Measurements from ENCODE around the gene MCRIP2.

Gene MCRIP2

GRCh38 chr16:633336-634050, 8.1 kb upstream of the MCRIP2 start:
- H3K27me3 Mint-ChIP-seq (ENCODE audit: low read depth) = peaks cover 5% of the 10 kb centered on the region

DNA sequence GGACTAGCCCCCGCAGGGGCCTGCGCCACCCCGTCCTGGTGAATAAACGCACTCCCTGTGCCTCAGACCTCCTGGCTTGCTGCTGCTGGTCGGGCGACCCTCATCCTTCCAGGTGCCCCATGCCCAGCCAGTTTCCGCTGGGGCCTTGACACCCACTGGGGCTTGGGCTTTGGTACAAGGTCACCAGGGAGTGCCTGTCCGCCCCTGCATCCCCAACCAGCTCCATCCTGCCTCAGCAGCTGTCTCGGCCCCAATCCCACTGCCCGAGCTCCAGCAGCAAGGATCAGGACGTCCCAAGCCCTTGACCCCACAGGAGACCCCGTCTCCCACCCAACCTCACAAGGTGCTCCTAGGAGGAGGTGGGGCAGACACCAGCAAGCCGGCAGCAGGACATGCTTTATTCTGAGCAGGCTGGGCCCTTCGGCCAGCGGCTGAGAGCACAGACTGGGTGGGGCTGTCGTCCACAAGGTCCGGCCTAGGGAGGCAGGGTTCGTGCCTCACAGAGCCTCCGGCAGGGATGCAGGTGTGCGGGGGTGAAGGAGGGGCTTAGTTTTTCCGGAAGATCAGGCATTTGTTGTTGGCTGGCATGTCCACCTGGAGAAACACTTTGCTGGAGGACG, 7.5 kb upstream of the MCRIP2 start:
- H3K27ac Mint-ChIP-seq = no peak overlapping the region
- H3K27me3 Mint-ChIP-seq (ENCODE audit: low read depth) = peaks cover 5% of the 10 kb centered on the region
- H3K36me3 Mint-ChIP-seq (ENCODE audit: low read depth) = peaks cover 3% of the 10 kb centered on the region
- H3K4me3 Mint-ChIP-seq = peak overlapping the region; percentile 65 to 76 (median 72)
- peaks cover 10% of the 10 kb centered on the region for H3K4me1 Mint-ChIP-seq
- H3K9me3 Mint-ChIP-seq = no peaks in the 10 kb centered on the region
- TF ChIP-seq, protein P1, sequence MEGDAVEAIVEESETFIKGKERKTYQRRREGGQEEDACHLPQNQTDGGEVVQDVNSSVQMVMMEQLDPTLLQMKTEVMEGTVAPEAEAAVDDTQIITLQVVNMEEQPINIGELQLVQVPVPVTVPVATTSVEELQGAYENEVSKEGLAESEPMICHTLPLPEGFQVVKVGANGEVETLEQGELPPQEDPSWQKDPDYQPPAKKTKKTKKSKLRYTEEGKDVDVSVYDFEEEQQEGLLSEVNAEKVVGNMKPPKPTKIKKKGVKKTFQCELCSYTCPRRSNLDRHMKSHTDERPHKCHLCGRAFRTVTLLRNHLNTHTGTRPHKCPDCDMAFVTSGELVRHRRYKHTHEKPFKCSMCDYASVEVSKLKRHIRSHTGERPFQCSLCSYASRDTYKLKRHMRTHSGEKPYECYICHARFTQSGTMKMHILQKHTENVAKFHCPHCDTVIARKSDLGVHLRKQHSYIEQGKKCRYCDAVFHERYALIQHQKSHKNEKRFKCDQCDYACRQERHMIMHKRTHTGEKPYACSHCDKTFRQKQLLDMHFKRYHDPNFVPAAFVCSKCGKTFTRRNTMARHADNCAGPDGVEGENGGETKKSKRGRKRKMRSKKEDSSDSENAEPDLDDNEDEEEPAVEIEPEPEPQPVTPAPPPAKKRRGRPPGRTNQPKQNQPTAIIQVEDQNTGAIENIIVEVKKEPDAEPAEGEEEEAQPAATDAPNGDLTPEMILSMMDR (IDR thresholded peaks at IDR 0.05; ENCODE audit: unreplicated experiment in 3 of 3) = no peak

More at GRCh38 chr16:633336-634050, 8.1 kb upstream of the MCRIP2 start:
- H3K27ac Mint-ChIP-seq = no peak overlapping the region
- TF ChIP-seq, protein P1 (IDR thresholded peaks at IDR 0.05; ENCODE audit: unreplicated experiment in 3 of 3) = no peak
- H3K9me3 Mint-ChIP-seq = no peaks in the 10 kb centered on the region
- no peak overlapping the region for H3K4me3 Mint-ChIP-seq
- peaks cover 7% of the 10 kb centered on the region for H3K36me3 Mint-ChIP-seq (ENCODE audit: low read depth)
- peaks cover 14% of the 10 kb centered on the region for H3K4me1 Mint-ChIP-seq

- Mint-ChIP-seq H3K4me3 (peak overlapping the region; percentile 74 to 79 (median 76)), H3K4me1 (peaks cover 7% of the 10 kb centered on the region), H3K36me3 (ENCODE audit: low read depth) (no peaks in the 10 kb centered on the region), H3K27ac (no peak overlapping the region), H3K27me3 (ENCODE audit: low read depth) (peaks cover 5% of the 10 kb centered on the region), H3K9me3 (no peaks in the 10 kb centered on the region)
- TF ChIP-seq, protein P1 (IDR thresholded peaks at IDR 0.05; ENCODE audit: unreplicated experiment in 3 of 3) = no peak
Measured at GRCh38 chr16:634996-635395, 6.6 kb upstream of the MCRIP2 start.

DNA sequence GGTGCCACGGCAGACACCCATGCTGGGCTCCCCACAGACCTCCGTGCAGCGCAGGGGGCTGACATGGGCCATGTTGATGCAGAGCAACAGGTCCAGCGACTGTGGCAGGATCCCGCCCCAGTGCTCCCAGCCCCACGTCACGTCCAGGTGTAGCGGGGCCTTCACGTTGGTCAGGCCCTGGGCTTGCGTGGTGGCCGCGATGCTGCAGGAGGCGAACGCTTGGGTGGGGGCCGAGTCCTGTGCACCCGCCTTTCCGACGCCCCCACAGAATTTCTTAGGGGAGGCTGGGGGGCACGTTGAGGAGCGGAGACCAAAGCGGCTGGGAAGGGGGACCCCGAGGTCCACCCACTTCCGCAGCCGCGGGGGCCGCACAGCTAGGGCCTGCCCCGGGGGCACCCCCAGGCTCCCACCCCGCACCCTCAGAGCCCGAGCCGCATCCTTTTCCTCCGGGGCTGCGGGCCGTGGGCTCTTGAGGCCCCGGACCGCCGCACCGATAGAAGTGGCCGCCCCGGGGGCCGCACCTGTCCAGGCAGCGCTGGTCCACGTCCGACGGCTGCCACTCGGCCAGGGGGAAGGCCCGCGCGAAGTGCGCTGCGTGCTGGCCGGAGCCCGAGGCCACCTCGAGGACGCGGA, 5.9 kb upstream of the MCRIP2 start:
- peaks cover 7% of the 10 kb centered on the region for H3K4me1 Mint-ChIP-seq
- H3K36me3 Mint-ChIP-seq (ENCODE audit: low read depth) = no peaks in the 10 kb centered on the region
- no peaks in the 10 kb centered on the region for H3K9me3 Mint-ChIP-seq
- H3K27ac Mint-ChIP-seq = no peak overlapping the region
- TF ChIP-seq, protein P1 (IDR thresholded peaks at IDR 0.05; ENCODE audit: unreplicated experiment in 3 of 3) = no peak
- peaks cover 5% of the 10 kb centered on the region for H3K27me3 Mint-ChIP-seq (ENCODE audit: low read depth)
- H3K4me3 Mint-ChIP-seq = peak overlapping the region; percentile 43 to 97 (median 96)

DNA sequence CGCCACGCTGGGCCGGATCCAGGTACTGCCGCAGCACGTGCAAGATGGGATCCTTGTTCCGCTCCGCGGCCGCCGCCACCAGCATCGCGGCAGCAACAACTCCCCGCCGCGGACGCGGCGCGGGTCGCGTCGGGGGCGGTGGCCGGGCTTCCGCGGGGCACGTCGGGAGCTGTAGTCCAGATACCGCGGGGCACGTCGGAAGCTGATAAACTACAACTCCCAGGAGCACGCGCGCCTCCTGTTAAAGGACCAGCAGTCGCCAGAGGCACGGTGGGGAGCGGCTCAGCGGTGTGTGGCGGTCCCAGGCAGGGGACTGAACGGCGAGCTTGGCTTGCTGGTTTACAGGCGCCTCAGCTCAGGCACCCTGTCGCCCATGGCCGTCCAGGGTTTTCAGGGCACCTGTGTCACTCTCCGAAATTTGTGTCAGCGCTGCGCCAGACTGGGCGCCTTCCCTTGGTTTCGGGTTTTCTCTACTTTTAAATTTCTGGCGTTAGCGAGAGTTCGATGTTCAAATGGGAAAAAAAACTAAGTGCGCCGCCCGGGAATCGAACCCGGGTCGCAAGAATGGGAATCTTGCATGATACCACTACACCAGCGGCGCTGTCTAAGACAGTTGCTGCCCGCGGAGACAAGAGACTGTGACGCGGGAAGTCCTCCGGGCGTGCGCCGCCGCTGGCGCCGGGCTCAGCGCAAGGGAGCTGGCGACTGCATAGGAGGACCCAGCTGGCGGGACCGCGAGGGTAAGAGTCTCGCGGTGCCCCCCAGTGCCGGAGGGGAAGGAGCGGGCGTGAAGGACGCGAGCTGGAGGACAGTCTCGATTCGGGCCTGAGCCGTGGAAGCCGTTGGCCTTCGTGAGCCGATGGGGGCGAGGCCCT, 5.2 kb upstream of the MCRIP2 start, which contains the start of gene METTL26:
Gene METTL26 (minus strand): TSS at position 100 of the 875 bp plus-strand sequence. CDS start 15 bp downstream, at position 85.
- H3K4me1 Mint-ChIP-seq = peaks cover 7% of the 10 kb centered on the region
- H3K4me3 Mint-ChIP-seq = peak within 1 kb of the TSS; percentile 96 to 97 (median 96)
- peaks cover 5% of the 10 kb centered on the region for H3K27me3 Mint-ChIP-seq (ENCODE audit: low read depth)
- H3K27ac Mint-ChIP-seq = peak within 1 kb of the TSS; percentile 95 to 98 (median 98)
- H3K9me3 Mint-ChIP-seq = no peaks in the 10 kb centered on the region
- no peaks in the 10 kb centered on the region for H3K36me3 Mint-ChIP-seq (ENCODE audit: low read depth)
- TF ChIP-seq, protein P1 (IDR thresholded peaks at IDR 0.05; ENCODE audit: unreplicated experiment in 3 of 3) = no peak

Measured in nephron (organoid).